GM12878 (cell line): ENCODE results near the gene ZNF730.

Experiments used
- BACH1 ChIP-seq: fragments of 450-650 bp; IDR thresholded peaks from 2 replicates; pipeline ENCODE4 v1.6.1; 2017; ENCODE audit warnings: mild to moderate bottlenecking, borderline replicate concordance
- CBFB ChIP-seq: IDR thresholded peaks from 2 replicates; pipeline ENCODE4 v1.6.1; 2016; ENCODE audit warnings: antibody characterized with exemption, low read depth
- CHD1 ChIP-seq: IDR thresholded peaks from 2 replicates; pipeline ENCODE4 v1.6.1; 2012; ENCODE audit warnings: low read depth, low read length, improper control_type of control experiment
- EP300 ChIP-seq, 2 experiments: fragments of 150-350 bp in 1 of 2; IDR thresholded peaks; 2 replicates each; pipeline ENCODE4 v1.6.1; 2011 to 2012; ENCODE audit warnings: low read depth in 2 of 2, low read length in 2 of 2, borderline replicate concordance in 1 of 2, improper control_type of control experiment in 1 of 2, inconsistent platforms in 1 of 2; ENCODE audit not compliant: control insufficient read depth in 1 of 2
- ETV6 ChIP-seq, 2 experiments: fragments of 450-650 bp in 1 of 2; IDR thresholded peaks in 1 of 2; conservative IDR thresholded peaks in 1 of 2; 2 replicates each; pipeline ENCODE4 v1.6.1; 2014; ENCODE audit warnings: antibody characterized with exemption in 1 of 2, borderline replicate concordance in 1 of 2, low read depth in 1 of 2, mild to moderate bottlenecking in 1 of 2, moderate library complexity in 1 of 2
- HDAC2 ChIP-seq: fragments of 200-600 bp; sonication (generic); IDR thresholded peaks from 2 replicates; pipeline ENCODE4 v1.6.1; 2017
- LARP7 ChIP-seq: fragments of 450-650 bp; IDR thresholded peaks from 2 replicates; pipeline ENCODE4 v1.6.1; 2017; ENCODE audit warnings: mild to moderate bottlenecking
- POLR2A ChIP-seq: IDR thresholded peaks from 2 replicates; pipeline ENCODE4 v1.6.1; 2011; ENCODE audit warnings: low read depth, mild to moderate bottlenecking, low read length
- POLR2AphosphoS2 ChIP-seq: IDR thresholded peaks from 2 replicates; pipeline ENCODE4 v1.6.1; 2011; ENCODE audit warnings: low read depth, mild to moderate bottlenecking, low read length, improper control_type of control experiment, moderate library complexity
- SMC3 ChIP-seq: IDR thresholded peaks from 2 replicates; pipeline ENCODE4 v1.6.1; 2011; ENCODE audit warnings: low read length, improper control_type of control experiment, borderline replicate concordance
- TAF1 ChIP-seq: IDR thresholded peaks from 2 replicates; pipeline ENCODE4 v1.6.1; 2011; ENCODE audit warnings: mild to moderate bottlenecking, low read depth, low read length, borderline replicate concordance
- ZNF384 ChIP-seq: IDR thresholded peaks from 2 replicates; pipeline ENCODE4 v1.6.1; 2012; ENCODE audit warnings: low read depth, mild to moderate bottlenecking, low read length, improper control_type of control experiment, borderline replicate concordance
- TF ChIP-seq, protein P1 (sequence below), 3 experiments: IDR thresholded peaks in 2 of 3; conservative IDR thresholded peaks in 1 of 3; 2 replicates each; pipeline ENCODE4 v1.5.1; 2011; ENCODE audit warnings: low read depth in 3 of 3, low read length in 3 of 3, mild to moderate bottlenecking in 3 of 3, control low read depth in 2 of 3, moderate library complexity in 2 of 3, inconsistent platforms in 1 of 3, mixed read lengths in 1 of 3; ENCODE audit not compliant: control insufficient read depth in 2 of 3, insufficient read depth in 1 of 3; ENCODE audit errors: extremely low read depth in 1 of 3
- TF ChIP-seq, protein P2 (sequence below): IDR thresholded peaks from 2 replicates; pipeline ENCODE4 v1.6.1; 2011; ENCODE audit warnings: low read depth, mild to moderate bottlenecking, low read length, moderate library complexity, borderline replicate concordance; ENCODE audit errors: extremely low read depth

- TF ChIP-seq, protein P1, sequence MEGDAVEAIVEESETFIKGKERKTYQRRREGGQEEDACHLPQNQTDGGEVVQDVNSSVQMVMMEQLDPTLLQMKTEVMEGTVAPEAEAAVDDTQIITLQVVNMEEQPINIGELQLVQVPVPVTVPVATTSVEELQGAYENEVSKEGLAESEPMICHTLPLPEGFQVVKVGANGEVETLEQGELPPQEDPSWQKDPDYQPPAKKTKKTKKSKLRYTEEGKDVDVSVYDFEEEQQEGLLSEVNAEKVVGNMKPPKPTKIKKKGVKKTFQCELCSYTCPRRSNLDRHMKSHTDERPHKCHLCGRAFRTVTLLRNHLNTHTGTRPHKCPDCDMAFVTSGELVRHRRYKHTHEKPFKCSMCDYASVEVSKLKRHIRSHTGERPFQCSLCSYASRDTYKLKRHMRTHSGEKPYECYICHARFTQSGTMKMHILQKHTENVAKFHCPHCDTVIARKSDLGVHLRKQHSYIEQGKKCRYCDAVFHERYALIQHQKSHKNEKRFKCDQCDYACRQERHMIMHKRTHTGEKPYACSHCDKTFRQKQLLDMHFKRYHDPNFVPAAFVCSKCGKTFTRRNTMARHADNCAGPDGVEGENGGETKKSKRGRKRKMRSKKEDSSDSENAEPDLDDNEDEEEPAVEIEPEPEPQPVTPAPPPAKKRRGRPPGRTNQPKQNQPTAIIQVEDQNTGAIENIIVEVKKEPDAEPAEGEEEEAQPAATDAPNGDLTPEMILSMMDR (IDR thresholded peaks at IDR 0.05 in 2 of 3, conservative IDR thresholded peaks at IDR 0.05 in 1 of 3; ENCODE audit: control insufficient read depth in 2 of 3, extremely low read depth in 1 of 3, insufficient read depth in 1 of 3, low read depth in 3 of 3, low read length in 3 of 3), result no peak
- TF ChIP-seq LARP7 (no peak), CHD1 (no peak), HDAC2 (no peak), BACH1 (no peak), POLR2AphosphoS2 (no peak), POLR2A (no peak), ZNF384 (no peak), EP300 (IDR thresholded peaks at IDR 0.05; ENCODE audit: borderline replicate concordance in 1 of 2, control insufficient read depth in 1 of 2, low read depth in 2 of 2, low read length in 2 of 2) (no peak), TAF1 (no peak), CBFB (no peak), SMC3 (no peak), ETV6 (conservative IDR thresholded peaks at IDR 0.05 in 1 of 2, IDR thresholded peaks at IDR 0.05 in 1 of 2; ENCODE audit: borderline replicate concordance in 1 of 2, low read depth in 1 of 2) (no peak)
- TF ChIP-seq, protein P2, sequence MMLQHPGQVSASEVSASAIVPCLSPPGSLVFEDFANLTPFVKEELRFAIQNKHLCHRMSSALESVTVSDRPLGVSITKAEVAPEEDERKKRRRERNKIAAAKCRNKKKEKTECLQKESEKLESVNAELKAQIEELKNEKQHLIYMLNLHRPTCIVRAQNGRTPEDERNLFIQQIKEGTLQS, result no peak
Measured at GRCh38 chr19:23101241-23101640, 15.6 kb upstream of the ZNF730 start.
